ENCODE data around the gene ATXN10.
"Not testable (repeated sequence)": the region's sequence is repeated elsewhere in the genome, so short reads cannot be mapped to it uniquely, and the experiment has no call there.

ATXN10 gene

GRCh38 chr22:45793892-45794291, 122.3 kb downstream of the ATXN10 start:
- Histone ChIP-seq H4K20me1 (ENCODE audit: insufficient read depth, low read length) (peaks cover 4% of the 10 kb centered on the region; the same call in 1 of the 2 replicates), H3K79me2 (ENCODE audit: insufficient read depth, low read length) (no peaks in the 10 kb centered on the region), H3K4me2 (ENCODE audit: insufficient read depth, low read length) (no peak overlapping the region), H3K27ac (ENCODE audit: low read length) (no peak overlapping the region), H3K4me3 (ENCODE audit: low read depth in 1 of 2, low read length in 2 of 2) (no peak overlapping the region), H3K27me3 (ENCODE audit: insufficient read depth, low read length, poor library complexity) (no peaks in the 10 kb centered on the region), H3K36me3 (ENCODE audit: insufficient read depth, low read length) (peaks cover 60% of the 10 kb centered on the region), H2AFZ (ENCODE audit: low read depth, low read length) (no peak overlapping the region), H3K9me3 (ENCODE audit: insufficient read depth, low read length, severe bottlenecking) (peaks cover 49% of the 10 kb centered on the region), H3K4me1 (ENCODE audit: insufficient read depth, low read length) (no peaks in the 10 kb centered on the region), H3K9ac (ENCODE audit: low read depth, low read length) (no peak overlapping the region)
- DNase-seq (no peak), ATAC-seq (ENCODE audit: insufficient read depth, low read depth) (no peak)
- TF ChIP-seq, protein P1, sequence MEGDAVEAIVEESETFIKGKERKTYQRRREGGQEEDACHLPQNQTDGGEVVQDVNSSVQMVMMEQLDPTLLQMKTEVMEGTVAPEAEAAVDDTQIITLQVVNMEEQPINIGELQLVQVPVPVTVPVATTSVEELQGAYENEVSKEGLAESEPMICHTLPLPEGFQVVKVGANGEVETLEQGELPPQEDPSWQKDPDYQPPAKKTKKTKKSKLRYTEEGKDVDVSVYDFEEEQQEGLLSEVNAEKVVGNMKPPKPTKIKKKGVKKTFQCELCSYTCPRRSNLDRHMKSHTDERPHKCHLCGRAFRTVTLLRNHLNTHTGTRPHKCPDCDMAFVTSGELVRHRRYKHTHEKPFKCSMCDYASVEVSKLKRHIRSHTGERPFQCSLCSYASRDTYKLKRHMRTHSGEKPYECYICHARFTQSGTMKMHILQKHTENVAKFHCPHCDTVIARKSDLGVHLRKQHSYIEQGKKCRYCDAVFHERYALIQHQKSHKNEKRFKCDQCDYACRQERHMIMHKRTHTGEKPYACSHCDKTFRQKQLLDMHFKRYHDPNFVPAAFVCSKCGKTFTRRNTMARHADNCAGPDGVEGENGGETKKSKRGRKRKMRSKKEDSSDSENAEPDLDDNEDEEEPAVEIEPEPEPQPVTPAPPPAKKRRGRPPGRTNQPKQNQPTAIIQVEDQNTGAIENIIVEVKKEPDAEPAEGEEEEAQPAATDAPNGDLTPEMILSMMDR (IDR thresholded peaks at IDR 0.05; ENCODE audit: borderline replicate concordance, extremely low read depth, low read length, poor library complexity, severe bottlenecking), result no peak
- TF ChIP-seq EZH2 (IDR thresholded peaks at IDR 0.05; ENCODE audit: borderline replicate concordance, low read depth, low read length, severe bottlenecking), result no peak

GRCh38 chr22:45796009-45796408, 124.4 kb downstream of the ATXN10 start:
- not testable (repeated sequence) for H3K4me2 ChIP-seq (ENCODE audit: insufficient read depth, low read length); H3K27ac ChIP-seq (ENCODE audit: low read length); H4K20me1 ChIP-seq (ENCODE audit: insufficient read depth, low read length); H2AFZ ChIP-seq (ENCODE audit: low read depth, low read length); ATAC-seq (ENCODE audit: insufficient read depth, low read depth); H3K4me1 ChIP-seq (ENCODE audit: insufficient read depth, low read length); H3K79me2 ChIP-seq (ENCODE audit: insufficient read depth, low read length); H3K4me3 ChIP-seq (ENCODE audit: low read depth in 1 of 2, low read length in 2 of 2); H3K9ac ChIP-seq (ENCODE audit: low read depth, low read length); H3K27me3 ChIP-seq (ENCODE audit: insufficient read depth, low read length, poor library complexity)
- peaks cover 49% of the 10 kb centered on the region for H3K9me3 ChIP-seq (ENCODE audit: insufficient read depth, low read length, severe bottlenecking)
- DNase-seq, result peak; percentile 13
- peaks cover 55% of the 10 kb centered on the region for H3K36me3 ChIP-seq (ENCODE audit: insufficient read depth, low read length)

DNA sequence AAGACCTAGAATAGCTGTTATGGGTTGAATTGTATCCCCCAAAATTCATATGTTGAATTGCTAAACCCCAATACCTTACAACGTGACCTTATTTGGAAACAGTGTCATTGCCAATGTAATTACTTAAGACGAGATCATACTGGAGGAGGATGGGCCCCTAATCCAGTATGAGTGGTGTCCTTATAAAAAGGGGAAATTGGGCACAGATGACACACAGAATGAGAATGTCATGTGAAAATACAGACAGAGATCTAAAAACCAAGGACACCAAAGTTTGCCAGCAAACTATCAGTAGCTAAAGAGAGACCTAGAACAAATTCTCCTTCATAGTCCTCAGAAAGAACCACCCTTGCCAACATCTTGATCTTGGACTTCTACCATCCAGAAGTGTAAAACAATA, 127.7 kb downstream of the ATXN10 start:
- no peak for ATAC-seq (ENCODE audit: insufficient read depth, low read depth)
- Histone ChIP-seq H3K9ac (ENCODE audit: low read depth, low read length) (no peak overlapping the region), H3K9me3 (ENCODE audit: insufficient read depth, low read length, severe bottlenecking) (peaks cover 34% of the 10 kb centered on the region), H3K4me3 (ENCODE audit: low read depth in 1 of 2, low read length in 2 of 2) (no peak overlapping the region), H2AFZ (ENCODE audit: low read depth, low read length) (no peak overlapping the region), H3K4me1 (ENCODE audit: insufficient read depth, low read length) (no peaks in the 10 kb centered on the region), H3K27ac (ENCODE audit: low read length) (no peak overlapping the region), H3K79me2 (ENCODE audit: insufficient read depth, low read length) (no peaks in the 10 kb centered on the region), H3K4me2 (ENCODE audit: insufficient read depth, low read length) (no peak overlapping the region), H4K20me1 (ENCODE audit: insufficient read depth, low read length) (0 out of 2 replicates have a peak, but pooled peaks cover 6% of the 10 kb centered on the region), H3K27me3 (ENCODE audit: insufficient read depth, low read length, poor library complexity) (no peaks in the 10 kb centered on the region), H3K36me3 (ENCODE audit: insufficient read depth, low read length) (peaks cover 46% of the 10 kb centered on the region)
- no peak for DNase-seq
- TF ChIP-seq EZH2 (IDR thresholded peaks at IDR 0.05; ENCODE audit: borderline replicate concordance, low read depth, low read length, severe bottlenecking), result no peak
- TF ChIP-seq, protein P1 (IDR thresholded peaks at IDR 0.05; ENCODE audit: borderline replicate concordance, extremely low read depth, low read length, poor library complexity, severe bottlenecking), result no peak

- Histone ChIP-seq H3K79me2 (ENCODE audit: insufficient read depth, low read length) (no peaks in the 10 kb centered on the region), H4K20me1 (ENCODE audit: insufficient read depth, low read length) (0 out of 2 replicates have a peak, but pooled peaks cover 6% of the 10 kb centered on the region), H3K9ac (ENCODE audit: low read depth, low read length) (no peak overlapping the region), H3K4me1 (ENCODE audit: insufficient read depth, low read length) (no peaks in the 10 kb centered on the region), H3K27ac (ENCODE audit: low read length) (no peak overlapping the region), H3K27me3 (ENCODE audit: insufficient read depth, low read length, poor library complexity) (no peaks in the 10 kb centered on the region), H3K4me2 (ENCODE audit: insufficient read depth, low read length) (no peak overlapping the region), H3K4me3 (ENCODE audit: low read depth in 1 of 2, low read length in 2 of 2) (no peak overlapping the region), H2AFZ (ENCODE audit: low read depth, low read length) (no peak overlapping the region), H3K9me3 (ENCODE audit: insufficient read depth, low read length, severe bottlenecking) (peaks cover 8% of the 10 kb centered on the region), H3K36me3 (ENCODE audit: insufficient read depth, low read length) (peaks cover 23% of the 10 kb centered on the region; the same call in 1 of the 2 replicates)
- DNase-seq (no peak), ATAC-seq (ENCODE audit: insufficient read depth, low read depth) (no peak)
- no peak for TF ChIP-seq EZH2 (IDR thresholded peaks at IDR 0.05; ENCODE audit: borderline replicate concordance, low read depth, low read length, severe bottlenecking)
- TF ChIP-seq, protein P1 (IDR thresholded peaks at IDR 0.05; ENCODE audit: borderline replicate concordance, extremely low read depth, low read length, poor library complexity, severe bottlenecking), result no peak
Observed at GRCh38 chr22:45802054-45802453, 130.4 kb downstream of the ATXN10 start.
